SK-N-SH (cell line): ENCODE measurements around the gene RFLNA. TPM values are rescaled to one million over a fixed set of nuclear protein-coding genes. Genes with fewer than 3 reads are reported as not detected.

Source experiments
- CTCF ChIA-PET: fragments of 300-600, 350-600 bp; formaldehyde crosslinking; extraction: SDS; loops from one replicate; lab custom pipeline; 2021; lab: Yijun Ruan, JAX
- POLR2A ChIA-PET: fragments of 350-600 bp; sonication (Branson Sonifier 250); formaldehyde crosslinking; extraction: SDS; loops from one replicate; lab custom pipeline; 2020; ENCODE audit warnings: antibody characterized with exemption, inconsistent platforms; lab: Yijun Ruan, JAX
- DNase-seq: peaks from one replicate; pipeline ENCODE4 v3.0.0; 2012
- H2AFZ ChIP-seq: fragments of 200-600 bp; sonication (generic); 2 replicates; pipeline ENCODE4 v1.8.1; 2016; ENCODE audit warnings: antibody characterized with exemption, mild to moderate bottlenecking, low read depth
- H3F3A ChIP-seq: fragments of 200-600 bp; sonication (generic); replicated peaks from 2 replicates; pipeline ENCODE3; 2016; ENCODE audit warnings: antibody characterized with exemption, mild to moderate bottlenecking; ENCODE audit not compliant: insufficient read depth
- H3K27ac ChIP-seq, 2 experiments: fragments of 200-500 bp in 1 of 2; fragments of 200-600 bp in 1 of 2; sonication (Bioruptor generic) in 1 of 2; sonication (generic), shearing (Covaris generic) in 1 of 2; 2 replicates each; pipeline versions ENCODE4 v1.5.1 to v1.6.1; 2014 to 2016; ENCODE audit warnings: low read depth in 2 of 2, inconsistent platforms in 1 of 2, low read length in 1 of 2, mild to moderate bottlenecking in 1 of 2, mixed read lengths in 1 of 2
- H3K27me3 ChIP-seq: fragments of 200-600 bp; sonication (generic), shearing (Covaris generic); 2 replicates; pipeline ENCODE4 v1.6.1; 2016; ENCODE audit warnings: mixed run types; ENCODE audit not compliant: insufficient read depth
- H3K36me3 ChIP-seq, 2 experiments: fragments of 200-500 bp in 1 of 2; fragments of 200-600 bp in 1 of 2; sonication (Bioruptor generic) in 1 of 2; sonication (generic) in 1 of 2; replicated peaks in 1 of 2; 2 replicates each; pipeline versions ENCODE3 to v1.5.1; 2014 to 2016; ENCODE audit warnings: low read length in 1 of 2, mild to moderate bottlenecking in 1 of 2; ENCODE audit not compliant: insufficient read depth in 2 of 2, control insufficient read depth in 1 of 2
- H3K4me1 ChIP-seq, 2 experiments: fragments of 200-500 bp in 1 of 2; fragments of 200-600 bp in 1 of 2; sonication (Bioruptor generic) in 1 of 2; sonication (generic), shearing (Covaris generic) in 1 of 2; 2 replicates each; pipeline versions ENCODE4 v1.5.1 to v1.6.1; 2014 to 2016; ENCODE audit warnings: low read depth in 1 of 2, low read length in 1 of 2, mixed run types in 1 of 2; ENCODE audit not compliant: insufficient read depth in 2 of 2, control insufficient read depth in 1 of 2
- H3K4me2 ChIP-seq: fragments of 200-600 bp; sonication (generic), shearing (Covaris generic); 2 replicates; pipeline ENCODE4 v1.6.1; 2017; ENCODE audit warnings: mixed run types
- H3K4me3 ChIP-seq, 2 experiments: fragments of 200-500 bp in 1 of 2; fragments of 200-600 bp in 1 of 2; sonication (Bioruptor generic) in 1 of 2; sonication (generic), shearing (Covaris generic) in 1 of 2; 2 replicates each; pipeline versions ENCODE4 v1.5.1 to v1.8.1; 2014 to 2016; ENCODE audit warnings: low read depth in 2 of 2, inconsistent platforms in 1 of 2, low read length in 1 of 2, mild to moderate bottlenecking in 1 of 2, mixed read lengths in 1 of 2, moderate library complexity in 1 of 2
- H3K79me2 ChIP-seq: fragments of 200-600 bp; sonication (generic); 2 replicates; pipeline ENCODE4 v1.8.1; 2017; ENCODE audit warnings: mild to moderate bottlenecking; ENCODE audit not compliant: insufficient read depth
- H3K9ac ChIP-seq: fragments of 200-600 bp; sonication (generic); 2 replicates; pipeline ENCODE4 v1.6.1; 2017; ENCODE audit warnings: mixed run types
- H3K9me2 ChIP-seq: fragments of 200-600 bp; sonication (generic); 2 replicates; pipeline ENCODE4 v1.6.1; 2017; ENCODE audit warnings: mixed run types
- H3K9me3 ChIP-seq: fragments of 200-600 bp; sonication (generic); 2 replicates; pipeline ENCODE4 v1.6.1; 2017; ENCODE audit warnings: mixed run types, mild to moderate bottlenecking, moderate library complexity
- H4K20me1 ChIP-seq: fragments of 200-600 bp; sonication (generic); 2 replicates; pipeline ENCODE4 v1.6.1; 2017; ENCODE audit warnings: mild to moderate bottlenecking, mixed run types; ENCODE audit not compliant: insufficient read depth
- CHD2 ChIP-seq: fragments of 150-350 bp; IDR thresholded peaks from 2 replicates; pipeline ENCODE4 v1.6.1; 2018; ENCODE audit warnings: low read length; ENCODE audit not compliant: partially characterized antibody
- EP300 ChIP-seq, 2 experiments: IDR thresholded peaks; 2 replicates each; pipeline versions ENCODE4 v1.4.0 to v1.6.1; 2012; ENCODE audit warnings: borderline replicate concordance in 1 of 2, low read depth in 1 of 2, low read length in 1 of 2
- FOSL2 ChIP-seq: IDR thresholded peaks from 2 replicates; pipeline ENCODE4 v1.4.0; 2012; ENCODE audit warnings: low read depth, mild to moderate bottlenecking, moderate library complexity, borderline replicate concordance
- FOXM1 ChIP-seq: IDR thresholded peaks from 2 replicates; pipeline ENCODE4 v1.4.0; 2012; ENCODE audit warnings: low read depth, mild to moderate bottlenecking
- JUND ChIP-seq: IDR thresholded peaks from 2 replicates; pipeline ENCODE4 v1.4.0; 2012
- MEF2A ChIP-seq: IDR thresholded peaks from 2 replicates; pipeline ENCODE4 v1.4.0; 2012; ENCODE audit warnings: low read depth, borderline replicate concordance
- MXI1 ChIP-seq: IDR thresholded peaks from 2 replicates; pipeline ENCODE4 v1.6.1; 2012; ENCODE audit warnings: mild to moderate bottlenecking, low read depth, low read length, improper control_type of control experiment
- PBX3 ChIP-seq: IDR thresholded peaks from 2 replicates; pipeline ENCODE4; 2012
- RCOR1 ChIP-seq: fragments of 150-350 bp; IDR thresholded peaks from 2 replicates; pipeline ENCODE4 v1.6.1; 2017; ENCODE audit warnings: antibody characterized with exemption, low read length
- RFX5 ChIP-seq: IDR thresholded peaks from 2 replicates; pipeline ENCODE4 v1.6.1; 2012; ENCODE audit warnings: mild to moderate bottlenecking, improper control_type of control experiment, low read length
- SMC3 ChIP-seq: IDR thresholded peaks from 2 replicates; pipeline ENCODE4 v1.6.1; 2012; ENCODE audit warnings: low read depth, low read length, improper control_type of control experiment
- TEAD4 ChIP-seq: IDR thresholded peaks from 2 replicates; pipeline ENCODE4 v1.4.0; 2012; ENCODE audit warnings: mild to moderate bottlenecking, borderline replicate concordance; ENCODE audit not compliant: insufficient read depth
- WGBS: methylation state at CpG from one replicate; pipeline ENCODE4 v1.1.6; 2017; ENCODE audit warnings: low lambda C conversion rate; 5-methylcytosine and 5-hydroxymethylcytosine counted together
- polyA plus RNA-seq, 3 experiments: library from polyadenylated mRNA; depleted of rRNA; stranded (reverse); fragments of >200 nt; gene quantifications; 2 replicates each; pipeline ENCODE4 v1.2.3, GENCODE V29; 2012
- TF ChIP-seq, protein P1 (sequence below): IDR thresholded peaks from 2 replicates; pipeline ENCODE4 v1.4.0; 2012; ENCODE audit warnings: low read depth, borderline replicate concordance
- TF ChIP-seq, protein P2 (sequence below): IDR thresholded peaks from 2 replicates; pipeline ENCODE4 v1.4.0; 2012; ENCODE audit warnings: low read depth, borderline replicate concordance
- TF ChIP-seq, protein P3 (sequence below): fragments of 200-600 bp; sonication (generic); IDR thresholded peaks from 2 replicates; pipeline ENCODE4 v1.6.1; 2017; ENCODE audit warnings: antibody characterized with exemption, mild to moderate bottlenecking, moderate library complexity
- TF ChIP-seq, protein P4 (sequence below): IDR thresholded peaks from 2 replicates; pipeline ENCODE4 v1.4.0; 2012; ENCODE audit warnings: low read depth

Gene RFLNA
- polyA plus RNA-seq, 1 of the 3 experiments (the other 2 are of a cell fraction): 0.10 TPM

GRCh38 chr12:124248941-124249825 is 45.7 kb upstream of the RFLNA start:
- H3K27ac ChIP-seq: no peak overlapping the region
- H3K36me3 ChIP-seq: no peaks in the 10 kb centered on the region
- TF ChIP-seq, protein P1, sequence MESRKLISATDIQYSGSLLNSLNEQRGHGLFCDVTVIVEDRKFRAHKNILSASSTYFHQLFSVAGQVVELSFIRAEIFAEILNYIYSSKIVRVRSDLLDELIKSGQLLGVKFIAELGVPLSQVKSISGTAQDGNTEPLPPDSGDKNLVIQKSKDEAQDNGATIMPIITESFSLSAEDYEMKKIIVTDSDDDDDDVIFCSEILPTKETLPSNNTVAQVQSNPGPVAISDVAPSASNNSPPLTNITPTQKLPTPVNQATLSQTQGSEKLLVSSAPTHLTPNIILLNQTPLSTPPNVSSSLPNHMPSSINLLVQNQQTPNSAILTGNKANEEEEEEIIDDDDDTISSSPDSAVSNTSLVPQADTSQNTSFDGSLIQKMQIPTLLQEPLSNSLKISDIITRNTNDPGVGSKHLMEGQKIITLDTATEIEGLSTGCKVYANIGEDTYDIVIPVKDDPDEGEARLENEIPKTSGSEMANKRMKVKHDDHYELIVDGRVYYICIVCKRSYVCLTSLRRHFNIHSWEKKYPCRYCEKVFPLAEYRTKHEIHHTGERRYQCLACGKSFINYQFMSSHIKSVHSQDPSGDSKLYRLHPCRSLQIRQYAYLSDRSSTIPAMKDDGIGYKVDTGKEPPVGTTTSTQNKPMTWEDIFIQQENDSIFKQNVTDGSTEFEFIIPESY: no peak
- no peak for TF ChIP-seq CHD2
- TF ChIP-seq, protein P2, sequence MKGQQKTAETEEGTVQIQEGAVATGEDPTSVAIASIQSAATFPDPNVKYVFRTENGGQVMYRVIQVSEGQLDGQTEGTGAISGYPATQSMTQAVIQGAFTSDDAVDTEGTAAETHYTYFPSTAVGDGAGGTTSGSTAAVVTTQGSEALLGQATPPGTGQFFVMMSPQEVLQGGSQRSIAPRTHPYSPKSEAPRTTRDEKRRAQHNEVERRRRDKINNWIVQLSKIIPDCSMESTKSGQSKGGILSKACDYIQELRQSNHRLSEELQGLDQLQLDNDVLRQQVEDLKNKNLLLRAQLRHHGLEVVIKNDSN: no peak
- no peaks in the 10 kb centered on the region for H4K20me1 ChIP-seq
- H3K79me2 ChIP-seq: no peaks in the 10 kb centered on the region
- no peaks in the 10 kb centered on the region for H3K9me2 ChIP-seq
- H2AFZ ChIP-seq: no peak overlapping the region
- no peak overlapping the region for H3K4me2 ChIP-seq
- no peaks in the 10 kb centered on the region for H3F3A ChIP-seq
- DNase-seq: no peak
- POLR2A ChIA-PET: no interaction called here
- no peak overlapping the region for H3K9ac ChIP-seq
- H3K27me3 ChIP-seq: peaks cover 4% of the 10 kb centered on the region; the same call in 1 of the 2 replicates
- 61% methylated on average over 20 of the region's 20 CpGs for WGBS
- no peak overlapping the region for H3K4me3 ChIP-seq
- CTCF ChIA-PET: no interaction called here
- no peaks in the 10 kb centered on the region; a peak in 1 of 4 replicates for H3K4me1 ChIP-seq
- H3K9me3 ChIP-seq: no peaks in the 10 kb centered on the region

DNA sequence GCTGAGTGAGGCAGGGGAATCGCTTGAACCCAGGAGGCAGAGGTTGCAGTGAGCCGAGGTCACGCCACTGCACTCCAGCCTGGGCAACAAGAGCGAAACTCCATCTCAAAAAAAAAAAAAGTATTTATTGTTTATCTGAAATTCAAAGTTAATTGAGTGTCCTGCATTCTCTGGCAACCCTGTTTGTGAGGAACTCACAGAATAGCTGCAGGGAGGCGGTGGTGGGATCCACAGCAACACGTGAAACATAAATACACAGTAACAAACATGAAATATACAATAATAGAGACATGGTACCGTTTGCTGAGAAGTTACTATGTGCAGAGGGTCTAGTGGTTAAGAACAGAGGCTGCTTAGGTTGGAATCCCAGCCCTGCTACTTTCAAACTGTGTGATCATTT is 43.7 kb upstream of the RFLNA start:
- H3K9me2 ChIP-seq: no peaks in the 10 kb centered on the region
- no peaks in the 10 kb centered on the region for H3K36me3 ChIP-seq
- H3F3A ChIP-seq: no peaks in the 10 kb centered on the region
- CTCF ChIA-PET: interaction anchor here (1.0 kb wide), 1 partner anchor 23 kb away, joined by 3 read pairs; no protein-coding TSS in a partner anchor
- no peaks in the 10 kb centered on the region for H4K20me1 ChIP-seq
- POLR2A ChIA-PET: no interaction called here
- H3K27me3 ChIP-seq: peaks cover 4% of the 10 kb centered on the region; the same call in 1 of the 2 replicates
- no peaks in the 10 kb centered on the region; a peak in 1 of 4 replicates for H3K4me1 ChIP-seq
- H3K4me2 ChIP-seq: no peak overlapping the region
- no peaks in the 10 kb centered on the region for H3K79me2 ChIP-seq
- WGBS: 51% methylated on average over 7 of the region's 7 CpGs
- no peak overlapping the region for H3K4me3 ChIP-seq
- no peak overlapping the region for H3K9ac ChIP-seq
- H3K9me3 ChIP-seq: no peaks in the 10 kb centered on the region
- H3K27ac ChIP-seq: no peak overlapping the region
- no peak for DNase-seq
- H2AFZ ChIP-seq: no peak overlapping the region
- TF ChIP-seq RFX5 (no peak), FOSL2 (no peak), FOXM1 (no peak), TEAD4 (no peak), RCOR1 (no peak), MXI1 (no peak), SMC3 (no peak), JUND (no peak), MEF2A (no peak), CHD2 (no peak), PBX3 (no peak), EP300 (IDR thresholded peaks at IDR 0.05; ENCODE audit: borderline replicate concordance in 1 of 2, low read depth in 1 of 2, low read length in 1 of 2) (no peak)
- TF ChIP-seq, protein P3, sequence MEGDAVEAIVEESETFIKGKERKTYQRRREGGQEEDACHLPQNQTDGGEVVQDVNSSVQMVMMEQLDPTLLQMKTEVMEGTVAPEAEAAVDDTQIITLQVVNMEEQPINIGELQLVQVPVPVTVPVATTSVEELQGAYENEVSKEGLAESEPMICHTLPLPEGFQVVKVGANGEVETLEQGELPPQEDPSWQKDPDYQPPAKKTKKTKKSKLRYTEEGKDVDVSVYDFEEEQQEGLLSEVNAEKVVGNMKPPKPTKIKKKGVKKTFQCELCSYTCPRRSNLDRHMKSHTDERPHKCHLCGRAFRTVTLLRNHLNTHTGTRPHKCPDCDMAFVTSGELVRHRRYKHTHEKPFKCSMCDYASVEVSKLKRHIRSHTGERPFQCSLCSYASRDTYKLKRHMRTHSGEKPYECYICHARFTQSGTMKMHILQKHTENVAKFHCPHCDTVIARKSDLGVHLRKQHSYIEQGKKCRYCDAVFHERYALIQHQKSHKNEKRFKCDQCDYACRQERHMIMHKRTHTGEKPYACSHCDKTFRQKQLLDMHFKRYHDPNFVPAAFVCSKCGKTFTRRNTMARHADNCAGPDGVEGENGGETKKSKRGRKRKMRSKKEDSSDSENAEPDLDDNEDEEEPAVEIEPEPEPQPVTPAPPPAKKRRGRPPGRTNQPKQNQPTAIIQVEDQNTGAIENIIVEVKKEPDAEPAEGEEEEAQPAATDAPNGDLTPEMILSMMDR: no peak
- TF ChIP-seq, protein P2: no peak
- TF ChIP-seq, protein P4, sequence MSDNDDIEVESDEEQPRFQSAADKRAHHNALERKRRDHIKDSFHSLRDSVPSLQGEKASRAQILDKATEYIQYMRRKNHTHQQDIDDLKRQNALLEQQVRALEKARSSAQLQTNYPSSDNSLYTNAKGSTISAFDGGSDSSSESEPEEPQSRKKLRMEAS: no peak
- TF ChIP-seq, protein P1: no peak
